ENCODE results near the gene FBXL7.

Gene FBXL7

DNA sequence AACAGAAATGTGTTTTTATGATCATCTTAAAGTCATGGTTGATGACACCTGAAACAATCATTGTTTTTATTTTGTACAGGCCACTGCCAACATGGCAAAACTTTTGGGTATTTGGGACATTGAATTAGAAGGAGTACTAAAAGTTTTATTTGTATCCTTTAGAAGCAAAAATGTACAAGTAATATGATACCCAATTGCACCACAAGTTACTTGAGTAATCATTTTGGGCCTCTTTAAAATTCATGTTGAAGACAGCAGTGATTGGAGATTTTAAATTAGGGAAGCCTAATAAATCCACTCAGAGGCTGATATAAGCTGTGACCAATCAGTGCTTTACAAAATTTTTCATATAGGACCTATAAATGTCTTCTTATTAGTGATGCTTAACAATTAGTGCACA lies 466.7 kb downstream of the FBXL7 start:
- no peak for DNase-seq

DNA sequence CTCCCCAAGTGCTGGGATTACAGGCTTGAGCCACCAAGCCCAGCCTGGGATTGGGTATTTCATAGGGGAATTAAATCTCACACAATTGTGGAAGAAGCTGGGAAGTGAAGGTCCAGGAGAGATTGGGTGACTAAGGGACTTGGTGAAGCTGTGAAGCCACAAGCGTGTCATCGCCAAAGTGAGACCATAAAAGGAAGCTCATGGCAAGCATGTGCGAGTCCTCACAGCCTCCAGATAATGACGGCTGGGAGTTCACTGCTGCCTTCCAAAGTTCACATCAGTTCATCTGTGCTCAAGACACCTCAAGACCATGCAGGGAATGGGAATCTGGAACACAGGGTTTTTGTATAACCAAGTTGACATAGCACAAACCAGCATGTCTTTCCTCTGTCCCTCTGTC lies 469.0 kb downstream of the FBXL7 start:
- no peak for DNase-seq

DNA sequence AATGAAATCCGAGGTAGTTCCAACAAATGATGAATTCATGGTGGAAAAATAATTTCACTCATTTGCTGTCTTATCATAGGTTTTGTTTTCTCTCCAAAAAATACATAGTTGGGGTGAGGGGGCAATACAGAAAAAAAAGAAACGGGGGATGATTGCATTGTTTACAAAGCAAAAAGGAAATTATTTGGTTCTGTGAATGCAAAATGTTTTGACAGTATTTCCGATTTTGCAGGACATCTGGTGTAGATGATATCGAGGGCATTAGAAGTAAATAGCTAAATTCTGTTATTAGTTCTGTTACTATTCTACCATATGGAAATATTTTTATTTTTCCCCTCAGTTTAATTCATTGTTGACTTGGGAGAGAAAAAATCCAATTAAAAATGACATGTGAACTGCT lies 477.9 kb downstream of the FBXL7 start:
- no peak for DNase-seq

DNA sequence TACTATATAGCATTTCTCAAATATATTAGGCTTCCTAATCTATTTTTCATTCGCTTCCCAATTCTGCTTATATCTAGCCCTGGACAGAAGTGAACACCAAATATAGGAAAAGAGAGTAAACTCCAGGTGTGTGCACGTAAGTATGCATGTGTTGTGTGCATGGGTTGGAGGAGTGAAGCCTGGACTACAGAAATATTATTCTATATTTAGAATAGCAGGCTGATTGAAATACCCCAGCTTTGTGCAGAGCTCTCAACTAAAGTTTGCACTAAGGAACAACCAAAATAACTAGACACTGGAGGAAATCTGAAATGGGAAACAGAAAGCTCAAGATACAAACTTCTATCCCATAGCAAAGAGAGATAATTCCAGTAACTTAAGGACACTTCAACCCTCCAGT lies 480.9 kb downstream of the FBXL7 start:
- no peak for DNase-seq

DNA sequence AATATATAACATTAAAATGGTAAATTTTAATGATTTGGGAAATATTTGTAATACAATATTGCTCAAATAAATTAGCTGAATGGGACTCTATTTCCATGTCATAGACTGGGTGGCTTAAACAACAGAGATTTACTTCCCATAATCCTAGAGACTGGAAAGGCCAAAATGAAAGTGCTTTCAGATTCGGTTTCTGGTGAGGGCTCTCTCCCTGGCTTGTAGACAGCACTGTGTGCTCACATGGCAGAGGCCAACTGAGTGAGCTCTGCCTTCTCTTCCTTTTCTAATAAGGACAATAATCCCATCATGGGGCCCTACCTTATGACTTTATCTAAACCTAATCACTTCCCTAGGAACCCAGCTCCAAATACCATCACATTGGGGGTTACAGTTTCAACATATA lies 483.4 kb downstream of the FBXL7 start:
- no peak for DNase-seq
